Tibial artery (tissue), 4 donors: ENCODE data around the gene CTSA.
A peak's percentile ranks its signal among the peaks of the same experiment; 100 is the strongest.

Experiments
- DNase-seq, 2 donors: peaks; one replicate each; pipeline ENCODE4 v3.0.0-alpha.2; 2019
- H3K27ac ChIP-seq, 2 donors: fragments of 200-600 bp; sonication (generic) in 1 of 2; 1 replicate in 1 of 2; 2 replicates in 1 of 2; pipeline ENCODE4 v1.5.1; 2018 to 2019; ENCODE audit warnings: mild to moderate bottlenecking in 1 of 2
- H3K27me3 ChIP-seq, 2 donors: fragments of 200-600 bp; sonication (generic) in 1 of 2; one replicate each; pipeline versions ENCODE4 v1.5.1 to v1.6.0; 2016 to 2019
- H3K36me3 ChIP-seq, 3 donors: fragments of 200-600 bp; sonication (generic) in 2 of 3; one replicate each; pipeline ENCODE4 v1.5.1; 2016 to 2019; ENCODE audit warnings: mild to moderate bottlenecking in 2 of 3
- H3K4me1 ChIP-seq, 4 donors: fragments of 200-600 bp; sonication (generic) in 2 of 4; 1 replicate in 3 of 4; 2 replicates in 1 of 4; pipeline ENCODE4 v1.5.1; 2016 to 2019
- H3K4me3 ChIP-seq, 2 donors: fragments of 200-600 bp; sonication (generic) in 1 of 2; 1 replicate in 1 of 2; 2 replicates in 1 of 2; pipeline ENCODE4 v1.5.1; 2018 to 2019; ENCODE audit warnings: mild to moderate bottlenecking in 2 of 2
- H3K9me3 ChIP-seq, 3 donors: fragments of 200-600 bp; sonication (generic) in 1 of 3; one replicate each; pipeline ENCODE4 v1.5.1; 2016 to 2019
- CTCF ChIP-seq, 2 experiments: fragments of 200-600 bp in 1 of 2; fragments of 450-650 bp in 1 of 2; IDR thresholded peaks; one replicate each; pipeline ENCODE4 v1.5.1; 2017 to 2019; ENCODE audit warnings: antibody characterized with exemption in 2 of 2, mild to moderate bottlenecking in 1 of 2, moderate library complexity in 1 of 2
- intact Hi-C: fragments of 100-400 bp; cut with DNase I; formaldehyde crosslinking; loops from one replicate; pipeline ENCODE4 v1.15.0; 2023; ENCODE audit warnings: low total_unique reads

Gene CTSA

GRCh38 chr20:45890985-45891983 is at the start of gene CTSA, which contains the start of gene NEURL2:
TSS of gene CTSA (plus strand) at chr20:45891335. CDS start at chr20:45891569, 234 bp downstream.
TSS of gene NEURL2 (minus strand) at chr20:45891208. CDS start at chr20:45890991, 217 bp downstream.
- DNase-seq, result peak; percentile 94 to 96
- Histone ChIP-seq H3K9me3 (no peaks in the 10 kb centered on the region), H3K4me3 (peak within 1 kb of the TSS; percentile 58 to 82), H3K4me1 (peaks cover 0 to 33% (median 24%) of the 10 kb centered on the region in 4 donors), H3K27ac (peak within 1 kb of the TSS; percentile 79 to 89), H3K36me3 (peaks cover 4 to 61% (median 47%) of the 10 kb centered on the region in 3 donors), H3K27me3 (no peaks in the 10 kb centered on the region)
- TF ChIP-seq CTCF (IDR thresholded peaks at IDR 0.05), result peak in 1 of 2 experiments; percentile 10
- intact Hi-C loops, result loop anchor here (5.0 kb wide), 1 partner anchor 41 kb away; the partner anchor contains the start of gene PCIF1

GRCh38 chr20:45841407-45842129 is 49.6 kb upstream of the CTSA start:
- H3K4me1 ChIP-seq, result peaks cover 0 to 57% (median 11%) of the 10 kb centered on the region in 4 donors
- intact Hi-C loops, result no loop called here
- no peak overlapping the region for H3K4me3 ChIP-seq
- no peaks in the 10 kb centered on the region for H3K27me3 ChIP-seq
- H3K36me3 ChIP-seq, result peaks cover 42 to 86% (median 69%) of the 10 kb centered on the region in 3 donors
- TF ChIP-seq CTCF (IDR thresholded peaks at IDR 0.05), result no peak
- H3K27ac ChIP-seq, result peak overlapping the region; percentile 33 to 44
- no peak for DNase-seq
- no peaks in the 10 kb centered on the region for H3K9me3 ChIP-seq

GRCh38 chr20:45842169-45842812 is 48.8 kb upstream of the CTSA start:
- DNase-seq, result no peak

GRCh38 chr20:45843506-45843905 is 47.6 kb upstream of the CTSA start:
- Histone ChIP-seq H3K4me1 (peaks cover 0 to 40% (median 6%) of the 10 kb centered on the region in 4 donors), H3K9me3 (no peaks in the 10 kb centered on the region), H3K27me3 (no peaks in the 10 kb centered on the region), H3K36me3 (peaks cover 43 to 98% (median 76%) of the 10 kb centered on the region in 3 donors), H3K4me3 (no peak overlapping the region), H3K27ac (peak overlapping the region in 1 of 2 donors; percentile 44)
- no peak for DNase-seq
- intact Hi-C loops, result no loop called here
- TF ChIP-seq CTCF (IDR thresholded peaks at IDR 0.05), result no peak

More at GRCh38 chr20:45842169-45842812, 48.8 kb upstream of the CTSA start:
- Histone ChIP-seq H3K27ac (peak overlapping the region; percentile 33 to 44), H3K9me3 (no peaks in the 10 kb centered on the region), H3K4me3 (no peak overlapping the region), H3K4me1 (peaks cover 0 to 50% (median 6%) of the 10 kb centered on the region in 4 donors), H3K36me3 (peaks cover 36 to 93% (median 75%) of the 10 kb centered on the region in 3 donors), H3K27me3 (no peaks in the 10 kb centered on the region)
- TF ChIP-seq CTCF (IDR thresholded peaks at IDR 0.05), result no peak
- intact Hi-C loops, result no loop called here

GRCh38 chr20:45845452-45845851 is 45.7 kb upstream of the CTSA start:
- Histone ChIP-seq H3K27ac (peak overlapping the region in 1 of 2 donors; percentile 27), H3K36me3 (peaks cover 46 to 89% (median 69%) of the 10 kb centered on the region in 3 donors), H3K4me1 (peaks cover 0 to 31% (median 6%) of the 10 kb centered on the region in 4 donors), H3K27me3 (no peaks in the 10 kb centered on the region), H3K9me3 (no peaks in the 10 kb centered on the region), H3K4me3 (no peak overlapping the region)
- no peak for TF ChIP-seq CTCF (IDR thresholded peaks at IDR 0.05)
- no peak for DNase-seq
- intact Hi-C loops, result no loop called here
